Erythroblast (primary cell): ENCODE data around the gene PEF1.

Source experiments
- DNase-seq, 2 experiments: peaks; one replicate each; lab custom pipeline; 2025; lab: John Stamatoyannopoulos, UW
- GATA1 ChIP-seq: IDR thresholded peaks from 2 replicates; pipeline ENCODE4 v1.6.1; 2011; ENCODE audit warnings: low read depth, mild to moderate bottlenecking, control low read depth, low read length, moderate library complexity
- POLR2A ChIP-seq: IDR thresholded peaks from 2 replicates; pipeline ENCODE4 v1.6.1; 2011; ENCODE audit warnings: mild to moderate bottlenecking, low read length

PEF1 gene

GRCh38 chr1:31666263-31666963 lies 21.7 kb upstream of the PEF1 start:
- peak in 1 of 2 experiments; percentile 4 for DNase-seq
- TF ChIP-seq POLR2A, result no peak
- TF ChIP-seq GATA1, result no peak

GRCh38 chr1:31665234-31665878 lies 20.7 kb upstream of the PEF1 start:
- no peak for TF ChIP-seq POLR2A
- TF ChIP-seq GATA1, result no peak
- no peak for DNase-seq

DNA sequence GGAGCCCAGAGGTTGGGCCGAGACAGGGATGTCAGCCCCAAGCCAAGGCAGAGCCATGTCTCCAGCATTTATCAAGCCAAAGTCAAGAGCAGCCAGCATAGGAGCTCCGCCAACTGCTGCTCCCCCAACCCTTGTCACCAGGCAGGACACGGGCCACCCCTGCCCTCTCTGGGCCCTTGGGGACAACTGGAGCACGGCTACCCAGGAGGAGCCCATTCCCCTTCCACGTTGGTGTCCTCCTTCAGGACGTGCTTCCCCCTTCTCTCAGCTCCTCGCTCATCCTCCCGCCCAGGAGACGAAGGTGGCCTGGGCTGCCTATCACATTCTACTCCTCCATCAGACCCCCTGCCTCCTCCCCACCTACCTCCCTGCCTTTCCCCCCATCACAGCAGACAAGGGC lies 19.9 kb upstream of the PEF1 start:
- DNase-seq, result no peak
- no peak for TF ChIP-seq GATA1
- TF ChIP-seq POLR2A, result no peak

- DNase-seq, result peak; percentile 13 to 63
- TF ChIP-seq GATA1 (no peak), POLR2A (no peak)
These were observed 19.2 kb upstream of the PEF1 start for GRCh38 chr1:31663622-31664452.

- TF ChIP-seq POLR2A (no peak), GATA1 (no peak)
- no peak for DNase-seq
These were observed 17.8 kb upstream of the PEF1 start for GRCh38 chr1:31662463-31662862.

DNA sequence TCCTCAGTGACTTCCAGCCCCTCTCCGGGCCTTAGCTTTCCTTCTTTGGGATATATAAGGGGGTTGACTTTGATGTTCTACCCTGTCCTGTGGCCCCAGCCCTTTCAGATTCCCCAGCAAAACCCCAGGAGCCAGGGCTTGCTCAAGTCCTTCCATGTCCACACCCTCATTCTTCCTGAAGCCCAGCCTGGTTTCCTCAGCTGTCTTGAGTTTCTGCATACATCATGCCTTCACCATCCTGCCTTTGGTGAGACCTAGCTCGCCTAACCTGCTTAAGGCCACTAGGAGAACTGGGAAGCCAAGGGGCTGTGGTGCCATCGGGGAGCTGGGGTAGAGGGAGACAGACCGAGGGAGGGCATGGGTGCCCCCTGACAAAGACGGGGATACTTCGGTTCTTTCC lies 17.2 kb upstream of the PEF1 start:
- no peak for DNase-seq
- no peak for TF ChIP-seq POLR2A
- TF ChIP-seq GATA1, result no peak

DNA sequence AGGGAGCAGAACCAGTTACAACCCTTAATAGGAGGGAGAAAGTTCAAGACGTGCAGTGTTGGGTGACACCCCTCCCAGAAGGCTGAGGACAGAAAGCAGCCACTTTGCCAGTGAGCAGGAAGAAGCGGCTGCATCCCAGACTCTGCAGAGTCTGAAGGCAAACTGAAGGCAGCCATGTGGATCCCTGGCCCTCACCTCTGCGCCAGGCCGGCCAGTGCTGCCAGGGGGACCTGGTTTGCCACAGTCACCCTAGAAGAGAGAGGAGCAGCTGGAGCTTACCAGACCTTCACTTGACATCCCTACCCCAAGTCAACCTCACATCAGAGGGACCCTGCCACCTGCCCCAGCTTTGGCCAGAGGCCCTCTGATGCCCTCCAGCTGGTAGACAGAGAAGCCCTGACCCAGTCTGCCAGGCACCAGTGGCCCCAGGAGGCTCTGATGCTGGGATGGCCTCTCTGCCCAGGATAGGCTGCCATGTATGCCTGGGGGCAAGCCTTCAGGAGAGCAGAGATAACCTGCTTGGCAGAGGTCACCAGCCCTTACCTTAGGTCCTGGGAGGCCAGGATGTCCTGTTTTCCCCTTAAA lies 16.3 kb upstream of the PEF1 start:
- no peak for DNase-seq
- TF ChIP-seq POLR2A (no peak), GATA1 (no peak)

DNA sequence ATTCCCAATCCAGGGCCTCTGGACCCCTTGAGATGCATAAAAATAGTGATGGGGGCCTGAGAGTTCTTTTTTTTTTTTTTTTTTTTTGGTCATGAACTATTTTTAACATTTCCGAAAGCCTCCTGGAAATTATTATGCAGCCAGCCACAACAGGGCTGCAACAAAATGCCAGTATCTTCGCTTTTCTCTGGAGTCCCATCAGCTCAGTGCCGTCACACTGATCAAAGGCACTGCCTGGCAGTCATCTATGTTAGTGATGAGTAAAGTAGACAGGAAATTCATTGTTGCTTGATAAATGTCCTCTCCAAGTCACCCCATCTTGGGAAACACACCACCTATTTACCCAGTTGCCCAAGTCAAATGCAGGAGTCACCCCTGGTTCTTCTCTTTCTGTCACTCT lies 15.2 kb upstream of the PEF1 start:
- no peak for TF ChIP-seq GATA1
- no peak for TF ChIP-seq POLR2A
- DNase-seq, result no peak

GRCh38 chr1:31658721-31659120 lies 14.0 kb upstream of the PEF1 start:
- no peak for TF ChIP-seq POLR2A
- DNase-seq, result no peak

DNA sequence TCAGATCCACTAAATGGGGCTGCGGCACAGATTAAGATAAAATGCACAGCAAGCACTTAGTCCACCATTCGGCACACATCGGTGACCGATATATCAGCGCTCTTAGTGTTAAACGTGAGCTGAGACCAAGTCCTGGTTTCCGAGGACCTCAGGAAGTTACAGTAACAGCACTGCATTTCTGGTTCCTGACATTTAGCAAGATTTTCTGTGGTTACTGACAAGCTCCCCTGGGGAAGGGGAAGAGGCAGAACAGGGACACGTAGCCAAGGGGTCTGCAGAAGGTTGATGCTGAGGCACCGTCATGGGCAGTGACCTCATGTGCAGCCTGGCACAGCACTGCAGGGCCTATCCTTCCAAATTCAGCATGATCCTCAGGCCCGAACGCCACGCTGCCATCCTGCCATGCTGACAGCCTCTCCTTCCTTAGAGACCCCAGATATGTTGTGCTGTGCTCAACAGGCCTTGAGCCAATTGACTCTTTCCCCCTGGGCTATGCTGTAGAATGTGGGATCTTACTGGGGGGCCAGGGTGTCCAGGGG lies 13.4 kb upstream of the PEF1 start:
- no peak for DNase-seq
- TF ChIP-seq GATA1, result no peak
- no peak for TF ChIP-seq POLR2A

DNA sequence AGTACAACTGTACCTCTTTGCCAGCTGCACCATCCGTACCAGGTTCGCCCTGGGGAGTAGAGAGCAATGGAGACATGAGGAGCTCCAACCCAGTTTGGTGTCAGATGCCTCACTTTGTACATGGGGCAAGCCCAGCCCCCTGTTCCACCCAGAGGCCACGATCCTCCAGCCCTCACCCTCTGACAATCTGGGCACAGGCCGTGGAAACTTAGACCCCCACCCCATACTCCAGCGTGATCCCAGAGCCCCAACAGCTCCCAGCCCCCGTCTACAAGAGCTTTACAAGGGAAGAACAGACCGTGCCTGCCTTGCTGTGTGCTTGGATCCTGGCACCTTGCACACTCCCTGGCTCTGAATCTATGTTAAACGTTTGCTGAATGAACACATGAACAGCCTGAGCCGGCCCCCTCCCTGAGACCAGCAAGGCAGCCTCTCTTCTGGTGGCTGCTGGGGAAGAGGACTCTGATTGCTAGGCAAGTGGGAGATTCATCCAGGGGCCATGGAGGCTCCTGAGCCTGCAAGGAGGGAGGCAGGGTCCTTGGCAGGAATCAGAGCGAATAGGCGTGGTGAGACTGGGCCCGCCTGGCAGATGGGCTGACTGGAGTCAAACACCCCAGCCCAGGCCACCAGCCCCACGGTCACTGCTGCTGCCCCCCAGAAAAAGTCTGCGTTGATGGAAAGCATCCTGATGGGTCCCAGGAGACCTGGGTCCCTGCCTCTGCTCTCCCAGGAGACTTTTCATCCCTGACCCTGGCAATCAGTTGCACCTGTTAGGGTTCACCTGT lies 12.5 kb upstream of the PEF1 start:
- TF ChIP-seq POLR2A, result no peak
- no peak for TF ChIP-seq GATA1
- DNase-seq, result no peak

GRCh38 chr1:31655756-31656155 lies 11.1 kb upstream of the PEF1 start:
- DNase-seq, result no peak

GRCh38 chr1:31655104-31655503 lies 10.4 kb upstream of the PEF1 start:
- TF ChIP-seq POLR2A (no peak), GATA1 (no peak)
- no peak for DNase-seq

More at GRCh38 chr1:31655756-31656155, 11.1 kb upstream of the PEF1 start:
- TF ChIP-seq GATA1 (no peak), POLR2A (no peak)
